Cardiac fibroblast (primary cell): ENCODE measurements around the gene GJB4.

Source experiments
- DNase-seq, 2 donors: peaks; one replicate each; pipeline versions ENCODE4 v3.0.0 to v3.0.0-alpha.2; 2010; ENCODE audit warnings: low read depth in 2 of 2
- H3K4me3 ChIP-seq, 2 donors: replicated peaks in 1 of 2; 1 replicate in 1 of 2; 2 replicates in 1 of 2; pipeline ENCODE4 v1.5.1; 2011; ENCODE audit warnings: low read depth in 2 of 2, low read length in 2 of 2, mild to moderate bottlenecking in 2 of 2, moderate library complexity in 1 of 2
- CTCF ChIP-seq: IDR thresholded peaks from one replicate; pipeline ENCODE4 v1.5.1; 2011; ENCODE audit warnings: low read depth, mild to moderate bottlenecking, low read length, inconsistent platforms

Gene GJB4

GRCh38 chr1:34739613-34740012 lies 19.9 kb upstream of the GJB4 start:
- H3K4me3 ChIP-seq, result no peak overlapping the region
- no peak for DNase-seq

GRCh38 chr1:34740161-34740868 lies 19.2 kb upstream of the GJB4 start:
- DNase-seq, result peak in 1 of 2 donors; percentile 8
- no peak for TF ChIP-seq CTCF
- no peak overlapping the region for H3K4me3 ChIP-seq

More at GRCh38 chr1:34739613-34740012, 19.9 kb upstream of the GJB4 start:
- TF ChIP-seq CTCF, result no peak

GRCh38 chr1:34742667-34743270 lies 16.8 kb upstream of the GJB4 start:
- DNase-seq, result peak; percentile 63 to 70
- peak; percentile 98 for TF ChIP-seq CTCF
- no peak overlapping the region for H3K4me3 ChIP-seq

GRCh38 chr1:34743775-34744174 lies 15.8 kb upstream of the GJB4 start:
- no peak overlapping the region for H3K4me3 ChIP-seq
- TF ChIP-seq CTCF, result no peak
- DNase-seq, result no peak

- no peak for DNase-seq
- no peak overlapping the region for H3K4me3 ChIP-seq
- no peak for TF ChIP-seq CTCF
Measured at GRCh38 chr1:34744851-34745250, 14.7 kb upstream of the GJB4 start.

GRCh38 chr1:34745666-34746065 lies 13.9 kb upstream of the GJB4 start:
- no peak overlapping the region for H3K4me3 ChIP-seq
- no peak for TF ChIP-seq CTCF
- DNase-seq, result no peak
